Amniotic stem cell (primary cell): ENCODE results near the gene AVPR1A.
"Not testable (repeated sequence)": the region's sequence is repeated elsewhere in the genome, so short reads cannot be mapped to it uniquely, and the experiment has no call there.

Experiments
- DNase-seq: peaks from one replicate; lab custom pipeline; 2025; lab: John Stamatoyannopoulos, UW

The AVPR1A gene

DNA sequence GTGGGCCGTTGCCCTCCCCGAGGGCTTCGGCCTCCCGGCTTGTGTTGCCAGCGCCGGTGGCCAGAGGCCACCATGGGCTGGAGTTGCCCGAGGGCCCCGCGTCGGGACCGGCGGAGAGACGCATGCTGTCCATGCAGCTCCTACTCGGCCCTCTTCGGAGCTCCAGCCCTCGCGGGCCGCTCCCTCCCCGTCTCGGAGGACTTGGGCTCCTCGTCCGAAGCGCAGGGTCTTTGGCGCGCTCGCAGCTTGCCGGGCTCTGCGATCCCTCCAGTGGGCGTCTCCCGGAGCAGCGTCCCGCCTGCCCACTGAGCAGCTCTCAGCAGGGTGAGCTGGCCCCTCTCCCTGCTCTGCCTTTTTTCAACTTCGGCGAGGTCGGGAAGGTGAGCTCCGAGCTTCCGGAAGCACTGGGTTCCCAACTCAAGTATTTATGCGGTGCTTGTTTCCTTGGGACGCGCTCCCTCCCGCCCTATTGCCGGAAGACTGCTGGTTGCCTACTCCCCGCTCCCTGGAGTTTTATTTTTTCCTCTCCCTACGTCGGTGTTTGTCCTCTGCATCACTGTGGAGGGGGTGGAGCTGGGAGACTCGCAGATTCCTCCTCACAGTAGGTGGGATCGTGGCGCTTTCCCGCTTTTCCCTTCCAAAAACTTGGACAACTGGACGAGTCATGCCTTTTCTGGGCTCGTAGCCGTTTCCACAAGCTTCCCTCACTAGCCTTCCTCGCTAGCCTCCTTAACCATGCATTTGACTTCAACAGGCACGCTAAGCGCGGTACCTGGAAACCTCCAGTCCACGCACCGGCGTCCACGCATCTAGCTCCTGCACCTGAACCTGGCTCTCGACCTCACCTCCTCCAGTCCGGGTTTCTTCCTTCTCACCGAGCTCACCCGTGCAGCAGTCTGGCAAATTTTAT lies at the start of gene AVPR1A:
Gene AVPR1A (minus strand): TSS at position 489 of the 910 bp plus-strand sequence. CDS start 365 bp downstream, at position 124.
- no peak for DNase-seq

DNA sequence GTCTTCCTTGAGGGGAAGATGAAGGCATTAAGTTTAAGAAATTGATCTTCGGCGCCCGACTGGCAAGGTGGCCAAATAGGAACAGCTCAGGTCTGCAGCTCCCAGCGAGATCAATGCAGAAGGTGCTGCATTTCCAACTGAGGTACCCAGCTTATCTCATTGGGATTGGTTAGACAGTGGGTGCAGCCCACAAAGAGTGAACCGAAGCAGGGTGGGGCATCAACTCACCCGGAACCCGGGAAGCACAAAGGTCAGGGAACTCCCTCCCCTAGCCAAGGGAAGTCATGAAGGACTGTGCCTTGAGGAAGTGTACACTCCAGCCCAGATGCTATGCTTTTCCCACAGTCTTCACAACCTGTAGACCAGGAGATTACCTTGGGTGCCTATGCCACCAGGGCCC lies 45.2 kb upstream of the AVPR1A start:
- DNase-seq: no peak

DNA sequence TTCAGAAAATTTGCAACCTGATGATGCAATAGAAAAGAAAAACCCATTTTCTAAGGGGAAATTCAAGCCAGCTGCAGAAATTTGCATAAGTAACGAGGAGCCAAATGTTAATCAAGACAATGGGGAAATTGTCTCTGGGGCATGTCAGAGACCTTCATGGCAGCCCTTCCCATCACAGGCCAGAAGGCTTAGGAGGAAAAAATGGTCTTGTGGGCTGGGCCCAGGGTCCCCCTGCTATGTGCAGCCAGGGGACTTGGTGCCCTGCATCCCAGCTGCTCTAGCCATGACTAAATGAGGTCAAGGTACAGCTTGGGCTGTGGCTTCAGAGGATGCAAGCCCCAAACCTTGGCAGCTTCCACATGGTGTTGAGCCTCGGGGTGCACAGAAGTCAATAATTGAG lies 28.2 kb upstream of the AVPR1A start:
- DNase-seq: no peak

DNA sequence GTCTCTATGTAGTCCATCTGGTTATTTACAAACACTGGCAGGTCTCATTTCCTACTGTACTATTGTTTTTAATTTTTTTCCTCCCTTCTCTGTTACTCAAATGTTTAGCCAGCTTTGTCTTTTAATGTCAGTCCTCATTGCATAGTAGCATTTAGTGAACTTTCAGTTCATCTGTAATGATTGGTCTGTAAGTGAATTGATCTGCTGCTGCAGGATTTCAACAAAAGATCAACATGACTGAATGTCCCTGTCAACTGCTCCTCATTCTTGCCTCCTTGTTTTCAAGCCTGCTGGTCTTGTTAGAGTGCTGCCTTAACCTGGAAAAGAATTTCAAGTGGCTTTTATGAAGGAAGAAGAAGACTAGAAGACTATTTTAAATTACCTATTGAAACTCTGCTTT lies 19.3 kb upstream of the AVPR1A start:
- no peak for DNase-seq

DNA sequence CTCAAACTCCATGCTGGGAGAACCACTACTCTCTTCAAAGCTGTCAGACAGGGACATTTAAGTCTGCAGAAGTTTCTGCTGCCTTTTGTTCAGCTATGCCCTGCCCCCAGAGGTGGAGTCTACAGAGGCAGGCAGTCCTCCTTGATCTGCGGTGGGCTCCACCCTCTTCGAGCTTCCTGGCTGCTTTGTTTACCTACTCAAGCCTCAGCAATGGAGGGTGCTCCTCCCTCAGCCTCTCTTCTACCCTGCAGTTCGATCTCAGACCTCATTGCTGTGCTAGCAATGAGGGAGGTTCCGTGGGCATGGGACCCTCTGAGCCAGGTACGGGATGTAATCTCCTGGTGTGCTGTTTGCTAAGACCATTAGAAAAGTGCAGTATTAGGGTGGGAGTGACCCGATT lies 16.7 kb upstream of the AVPR1A start:
- not testable (repeated sequence) for DNase-seq

DNA sequence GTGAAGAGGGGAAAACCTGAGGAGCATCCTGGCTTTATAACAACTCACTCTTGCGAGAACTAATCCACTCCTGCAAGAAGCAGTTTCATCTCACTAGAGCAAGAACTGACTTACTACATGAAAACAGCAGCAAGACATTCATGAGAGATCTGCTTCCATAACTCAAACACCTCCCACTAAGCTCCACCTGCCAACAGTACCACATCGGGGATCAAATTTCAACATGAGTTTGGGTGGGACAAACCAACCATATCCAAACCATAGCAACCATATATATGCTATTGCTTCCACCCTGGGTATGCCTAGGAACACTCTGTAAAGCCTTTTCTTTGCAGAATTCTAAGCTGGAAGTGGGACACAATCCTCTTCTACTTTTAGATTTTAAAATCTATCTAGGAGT lies 13.9 kb upstream of the AVPR1A start:
- no peak for DNase-seq

DNA sequence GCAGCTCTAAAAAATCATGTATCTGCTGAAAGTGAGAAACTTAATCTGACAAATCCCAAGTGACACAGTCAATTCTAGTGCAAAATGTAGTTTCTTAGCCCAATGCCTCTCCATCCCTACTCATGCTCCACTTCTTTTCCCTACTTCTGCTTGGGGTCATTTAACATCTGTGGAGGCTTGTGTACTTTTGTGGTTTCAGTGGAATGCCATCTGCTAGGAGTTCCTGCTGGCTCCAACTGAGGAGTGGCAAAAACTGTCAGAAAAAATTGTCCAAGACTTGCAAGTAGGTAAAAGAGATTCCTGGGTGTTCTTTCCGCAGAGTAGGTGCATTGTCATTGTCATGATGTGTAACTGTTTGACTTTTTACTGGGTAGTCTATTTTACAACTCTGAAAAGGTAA lies 12.5 kb upstream of the AVPR1A start:
- no peak for DNase-seq

DNA sequence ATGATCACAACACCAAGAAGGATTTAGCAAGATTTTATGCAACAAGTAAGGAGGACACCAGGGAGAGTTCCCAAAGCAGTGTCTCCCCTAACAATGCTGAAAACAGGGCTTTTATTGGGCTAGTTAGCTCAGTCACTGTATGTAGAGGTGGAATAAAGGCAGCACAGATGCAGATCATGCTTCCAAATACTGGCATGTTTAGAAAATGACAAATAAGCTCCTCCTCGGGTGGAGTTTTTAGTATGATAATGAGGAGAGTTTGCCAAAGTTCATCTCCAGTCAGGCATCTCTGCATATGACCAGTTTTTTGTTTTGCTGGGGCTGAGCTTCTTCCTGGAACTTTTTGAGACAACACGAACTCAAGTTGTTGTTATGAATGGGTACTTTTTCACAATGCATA lies 4.4 kb upstream of the AVPR1A start:
- no peak for DNase-seq

DNA sequence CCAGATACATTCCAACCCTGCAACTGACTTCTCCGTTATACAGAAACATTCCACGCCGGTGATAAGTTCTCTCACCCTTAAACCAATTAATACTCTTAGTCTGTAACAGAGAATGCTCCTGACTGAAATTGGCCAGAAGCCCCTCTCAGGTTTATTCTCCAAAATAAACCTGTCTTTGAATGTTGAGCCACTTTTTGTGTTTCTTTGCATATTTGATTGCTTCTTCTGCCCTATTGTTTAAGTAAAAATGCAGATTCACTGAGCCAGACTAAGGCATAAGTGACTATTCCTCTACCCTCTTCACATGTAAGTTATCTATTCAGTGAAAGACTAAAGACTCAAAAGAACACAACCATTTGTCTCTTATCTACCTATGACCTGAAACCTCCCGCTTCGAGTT lies 3.6 kb upstream of the AVPR1A start:
- DNase-seq: no peak

DNA sequence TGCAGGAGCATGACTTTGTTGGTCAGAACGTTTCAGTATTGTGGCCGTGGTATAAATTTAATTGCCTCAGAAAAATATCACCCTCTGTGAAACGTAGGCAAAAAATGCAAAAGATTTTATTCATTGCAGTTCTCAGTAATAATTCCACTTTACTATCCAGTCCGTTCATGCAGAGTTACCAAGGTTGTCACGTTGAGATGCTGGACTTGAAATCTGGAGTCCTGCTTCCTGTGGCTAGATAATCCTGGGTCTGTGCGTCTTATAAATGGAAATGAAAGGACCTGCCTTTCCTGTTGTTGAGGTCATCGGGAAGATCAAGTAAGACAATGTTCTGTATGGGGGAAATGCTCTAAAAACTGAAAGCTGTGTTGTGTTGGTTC lies 1.3 kb upstream of the AVPR1A start:
- DNase-seq: no peak

DNA sequence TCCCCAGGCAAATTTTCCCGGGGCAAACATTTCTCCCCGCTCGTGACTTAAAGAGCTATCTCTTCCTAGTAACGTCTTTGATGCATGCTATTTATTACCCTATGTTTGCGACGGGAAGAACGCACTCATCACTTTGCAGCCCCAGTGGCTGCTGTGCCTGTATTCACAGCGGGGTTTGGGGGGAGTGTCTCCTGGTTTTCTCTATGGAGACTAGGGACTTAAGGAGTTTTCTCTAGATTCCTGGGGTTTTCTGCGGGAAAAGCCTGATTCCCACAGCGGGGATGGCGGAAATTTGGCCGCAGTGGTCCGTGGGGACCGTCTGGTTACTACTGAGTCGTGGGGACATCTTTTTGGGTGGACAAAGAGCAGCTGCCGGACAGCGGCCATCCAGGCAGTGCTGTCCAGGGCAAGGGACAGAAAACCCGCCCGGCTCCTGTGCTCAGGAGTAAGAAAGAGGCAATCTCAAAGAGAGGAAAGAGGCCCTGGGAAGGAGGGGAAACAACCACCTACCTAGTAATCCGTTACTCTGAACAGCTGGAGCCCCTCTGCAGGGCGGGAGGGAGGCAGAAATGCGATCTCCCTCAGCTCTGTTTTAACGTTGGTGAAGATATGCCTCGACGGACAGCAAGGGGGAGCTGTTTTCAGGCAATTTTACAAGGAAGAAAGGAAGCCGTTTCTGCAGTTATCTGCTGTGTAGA lies 771 bp upstream of the AVPR1A start:
- DNase-seq: peak; percentile 24

DNA sequence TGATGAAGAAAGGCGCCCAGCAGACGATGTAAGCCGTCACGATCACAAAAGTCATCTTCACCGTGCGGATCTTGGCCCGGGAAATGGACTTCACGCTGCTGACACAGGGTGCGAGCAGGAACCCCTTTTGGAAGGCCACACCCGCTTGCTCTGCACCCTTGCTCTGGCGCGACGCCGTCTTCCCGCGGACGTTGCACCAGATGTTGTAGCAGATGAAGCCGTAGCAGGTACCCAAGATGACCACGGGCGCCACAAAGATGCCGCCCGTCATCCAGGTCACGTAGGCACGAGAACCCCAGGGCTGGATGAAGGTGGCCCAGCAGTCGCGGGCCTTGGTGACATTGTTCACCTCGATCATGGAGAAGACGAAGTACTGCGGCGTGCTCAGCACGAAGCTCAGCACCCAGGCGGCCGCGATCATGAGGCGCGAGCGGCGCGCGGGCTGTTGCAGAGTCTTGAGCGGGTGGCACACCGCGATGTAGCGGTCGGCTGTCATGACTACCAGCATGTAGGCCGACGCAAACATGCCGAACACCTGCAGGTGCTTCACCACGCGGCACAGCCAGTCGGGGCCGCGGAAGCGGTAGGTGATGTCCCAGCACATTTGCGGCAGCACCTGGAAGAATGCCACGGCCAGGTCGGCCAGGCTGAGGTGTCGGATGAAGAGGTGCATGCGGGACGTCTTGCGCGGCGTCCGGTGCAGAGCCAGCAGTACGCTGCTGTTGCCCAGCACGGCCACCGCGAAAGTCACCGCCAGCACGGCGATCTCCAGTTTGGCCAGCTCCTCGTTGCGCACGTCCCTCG lies 890 bp downstream of the AVPR1A start:
- DNase-seq: no peak

DNA sequence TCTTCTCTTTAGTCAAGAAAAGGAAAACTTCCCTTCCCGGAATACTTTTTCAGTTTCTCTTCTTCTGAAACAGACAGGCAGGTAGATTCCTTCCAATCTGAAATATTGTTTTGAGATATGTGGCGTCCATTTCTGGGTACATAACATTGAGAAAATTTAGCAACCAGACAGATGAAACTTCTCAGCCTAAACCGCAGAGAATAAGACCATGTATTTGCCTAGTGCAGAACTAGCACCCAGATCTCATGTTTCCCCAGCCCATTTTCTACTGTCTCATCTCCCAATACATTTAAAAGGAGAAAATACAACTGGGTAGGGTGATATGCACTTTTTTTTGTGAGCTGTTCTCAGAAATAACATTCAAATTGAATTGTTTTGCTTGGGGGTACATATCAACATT lies 6.4 kb downstream of the AVPR1A start:
- DNase-seq: no peak

DNA sequence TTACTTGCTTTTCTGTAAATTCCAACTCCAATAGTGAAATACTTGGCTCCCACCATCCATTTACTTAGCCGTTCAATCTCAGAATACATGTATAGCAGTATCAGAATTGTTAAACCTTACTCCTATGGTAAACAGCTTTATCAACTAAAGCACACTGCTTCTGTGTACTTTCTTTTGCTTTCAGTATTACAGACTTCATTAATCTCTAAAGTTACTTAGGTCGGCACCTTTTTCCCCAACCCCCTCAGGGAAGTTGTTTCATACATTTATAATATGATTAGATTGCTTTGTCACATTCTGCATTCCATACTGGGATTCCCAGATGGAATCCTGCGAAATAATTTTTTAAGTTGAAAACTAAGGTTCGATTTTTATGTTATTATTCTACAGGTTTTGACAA lies 12.5 kb downstream of the AVPR1A start:
- DNase-seq: no peak

DNA sequence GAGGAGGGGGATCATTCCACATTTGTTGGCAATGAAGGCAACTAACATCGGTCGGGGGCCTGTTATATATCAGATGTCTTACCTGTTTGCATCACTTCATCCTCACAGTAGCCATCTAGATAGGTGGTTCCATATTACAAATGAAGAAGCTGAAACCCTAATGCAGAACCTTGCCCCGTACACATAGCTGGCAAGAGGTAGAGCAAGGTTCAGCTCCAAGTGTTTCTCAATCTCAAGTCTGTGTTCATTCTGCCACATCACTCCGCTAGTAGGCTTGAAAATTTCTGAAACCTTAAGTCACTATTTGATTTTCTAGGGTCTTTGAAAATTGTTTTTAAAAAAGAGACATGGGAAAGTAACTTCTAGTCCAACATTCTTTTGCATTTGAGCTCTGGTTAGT lies 17.0 kb downstream of the AVPR1A start:
- no peak for DNase-seq

DNA sequence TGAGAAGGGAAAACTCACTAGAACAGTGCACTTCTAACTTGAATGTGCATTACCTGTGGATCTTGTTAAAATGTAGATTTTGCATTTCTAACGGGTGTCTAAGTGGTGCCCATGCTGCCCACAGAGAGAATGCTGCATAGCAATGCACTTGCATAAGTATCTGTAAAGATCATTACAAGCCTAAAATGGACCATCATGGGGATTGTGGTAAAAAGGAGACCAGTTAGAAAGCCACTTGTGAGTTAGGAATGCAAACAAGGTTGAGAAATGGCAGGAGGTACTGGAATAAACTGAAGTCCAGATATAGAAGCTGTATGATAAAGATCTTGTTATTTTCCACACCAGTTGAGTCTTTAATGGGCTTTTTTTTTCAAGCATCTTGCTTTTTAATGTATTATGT lies 18.8 kb downstream of the AVPR1A start:
- no peak for DNase-seq

DNA sequence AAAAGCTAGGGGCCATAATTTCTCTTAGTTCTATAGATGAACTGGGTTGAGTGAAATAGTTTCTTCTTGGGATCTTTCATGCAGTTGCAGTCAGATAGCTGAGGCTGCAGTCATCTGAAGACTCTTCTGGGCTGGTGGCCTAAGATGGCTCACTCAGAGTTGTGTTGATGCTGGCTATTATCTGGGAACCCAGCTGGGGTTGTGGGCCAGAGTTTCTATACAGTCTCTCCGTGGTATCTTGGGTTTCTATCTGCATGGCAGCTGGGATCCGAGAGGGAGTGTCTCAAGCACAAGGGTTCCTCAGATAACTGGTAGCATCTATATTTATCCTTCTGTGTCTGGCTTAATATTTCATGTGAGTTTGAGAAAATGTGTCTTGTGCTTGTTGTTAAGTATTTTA lies 21.1 kb downstream of the AVPR1A start:
- no peak for DNase-seq

DNA sequence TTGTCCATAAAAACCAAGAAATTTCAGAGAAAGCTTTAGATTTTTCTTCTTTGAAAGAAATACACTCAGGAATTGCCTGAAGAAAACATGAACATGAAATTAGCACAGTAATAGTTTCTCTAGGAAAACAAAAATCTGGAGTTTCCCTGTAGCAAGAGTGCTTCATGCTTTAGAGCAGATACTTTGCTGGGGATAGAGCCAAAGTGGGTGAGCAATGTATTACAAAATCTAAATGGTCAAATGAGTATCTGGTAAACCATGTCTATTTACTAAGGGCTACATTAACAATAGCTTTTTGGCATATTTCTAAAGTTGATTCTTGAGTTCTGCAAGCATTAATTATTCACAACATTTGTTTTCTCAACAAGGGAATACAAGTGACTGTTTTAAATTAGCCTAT lies 26.2 kb downstream of the AVPR1A start:
- no peak for DNase-seq

DNA sequence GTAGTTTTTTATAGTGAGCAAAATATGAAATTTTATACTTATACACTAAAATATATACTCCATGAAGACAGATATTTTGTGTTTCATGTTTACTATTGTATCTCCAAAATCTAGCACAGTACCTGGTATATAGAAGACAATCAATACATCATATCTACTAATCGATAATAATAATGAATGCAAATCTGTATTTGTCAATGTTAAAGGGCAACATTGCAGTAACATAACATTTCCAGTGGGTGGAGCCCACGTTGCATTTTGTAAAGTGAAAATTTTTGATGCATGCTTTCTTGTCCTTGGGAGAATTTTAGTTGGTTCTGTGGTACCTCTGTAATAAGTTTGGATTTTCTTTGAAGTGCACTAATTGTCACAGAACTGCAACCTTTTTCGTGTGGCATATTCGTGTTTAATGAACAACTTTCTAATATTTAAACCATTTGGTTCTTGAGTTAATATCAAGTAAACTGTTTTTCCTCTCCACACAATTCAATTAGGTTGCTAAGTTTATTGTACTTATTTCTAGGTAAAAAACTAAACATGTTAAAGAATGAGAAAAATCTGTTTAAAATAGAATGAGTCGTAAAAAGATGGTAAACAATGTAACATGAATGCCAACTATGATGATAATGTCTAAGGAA lies 47.4 kb downstream of the AVPR1A start:
- no peak for DNase-seq

DNA sequence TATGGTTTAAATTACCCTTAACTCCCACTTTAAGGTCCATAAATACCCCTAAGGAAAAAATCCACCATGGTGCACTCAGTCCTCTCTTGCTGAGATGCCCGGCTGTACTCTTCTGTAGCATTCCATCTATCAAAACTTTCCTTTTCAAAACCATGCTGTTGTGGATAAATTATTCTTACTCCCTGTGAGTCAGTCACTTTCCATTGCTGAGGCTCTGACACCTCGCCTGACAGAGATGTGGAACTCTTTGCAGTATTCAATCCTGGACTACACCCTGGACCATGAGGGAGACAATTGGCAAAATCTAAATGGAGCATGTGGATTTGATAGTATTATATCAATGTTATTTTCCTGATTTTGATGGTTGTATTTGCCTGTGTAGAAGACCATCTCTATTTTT lies 49.1 kb downstream of the AVPR1A start:
- no peak for DNase-seq

DNA sequence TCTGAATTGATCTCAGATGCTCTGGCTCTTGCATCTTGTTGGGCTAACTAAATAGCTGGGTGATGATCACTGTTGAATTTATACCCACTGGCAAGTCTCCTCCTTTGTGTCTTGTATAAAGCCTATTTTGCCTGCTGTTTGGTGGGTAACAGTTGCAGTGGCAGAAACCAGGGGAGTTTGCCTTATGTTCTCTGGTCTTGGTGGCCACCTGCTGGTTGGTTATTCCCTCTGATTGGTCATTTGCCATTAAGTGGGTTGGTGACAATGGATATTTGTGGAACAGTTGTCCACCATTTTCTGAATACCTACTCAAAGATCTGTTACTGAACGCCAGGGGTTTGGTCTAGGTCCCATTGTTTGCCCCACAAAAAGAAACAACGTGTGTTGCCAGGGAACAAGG lies 52.1 kb downstream of the AVPR1A start:
- DNase-seq: no peak

DNA sequence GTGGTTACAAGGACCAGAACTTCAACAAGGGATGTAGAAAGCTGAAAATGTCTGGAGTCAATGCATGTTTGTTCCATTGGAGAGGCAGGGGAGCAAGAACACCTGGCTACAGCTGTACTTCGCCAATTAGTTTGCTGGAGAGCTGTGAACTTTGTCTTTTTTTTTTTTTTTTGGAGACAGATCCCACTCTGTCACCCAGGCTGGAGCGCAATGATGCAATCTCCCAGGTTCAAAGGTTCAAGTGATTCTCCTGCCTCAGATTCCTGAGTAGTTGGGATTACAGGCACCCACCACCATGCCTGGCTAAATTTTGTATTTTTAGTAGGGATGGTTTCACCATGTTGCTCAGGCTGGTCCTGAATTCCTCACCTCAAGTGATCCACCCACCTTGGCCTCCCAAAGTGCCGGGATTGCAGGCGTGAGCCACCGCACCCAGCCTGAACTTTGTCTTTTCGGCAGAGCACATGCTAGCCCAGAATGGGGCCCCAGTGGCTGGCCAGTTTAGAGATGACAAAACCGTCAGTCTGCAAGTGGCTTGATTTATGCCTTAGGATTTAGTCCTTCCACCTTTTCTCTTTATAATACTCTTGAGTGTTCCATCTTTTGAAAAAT lies 55.5 kb downstream of the AVPR1A start:
- no peak for DNase-seq
